NOMO-1 treated with DMSO at 0.1 percent for 48 hours (cell line): Measurements from ENCODE around the gene EML4.
"Not testable (repeated sequence)": the region's sequence is repeated elsewhere in the genome, so short reads cannot be mapped to it uniquely, and the experiment has no call there.

Source experiments
- DNase-seq: peaks from one replicate; lab custom pipeline; 2025; ENCODE audit not compliant: unreplicated experiment; lab: John Stamatoyannopoulos, UW

EML4 gene

GRCh38 chr2:42248846-42249245, 79.7 kb downstream of the EML4 start:
- DNase-seq, result no peak

GRCh38 chr2:42249284-42249683, 80.1 kb downstream of the EML4 start:
- DNase-seq, result peak; percentile 19

GRCh38 chr2:42249887-42250286, 80.7 kb downstream of the EML4 start:
- DNase-seq, result no peak

DNA sequence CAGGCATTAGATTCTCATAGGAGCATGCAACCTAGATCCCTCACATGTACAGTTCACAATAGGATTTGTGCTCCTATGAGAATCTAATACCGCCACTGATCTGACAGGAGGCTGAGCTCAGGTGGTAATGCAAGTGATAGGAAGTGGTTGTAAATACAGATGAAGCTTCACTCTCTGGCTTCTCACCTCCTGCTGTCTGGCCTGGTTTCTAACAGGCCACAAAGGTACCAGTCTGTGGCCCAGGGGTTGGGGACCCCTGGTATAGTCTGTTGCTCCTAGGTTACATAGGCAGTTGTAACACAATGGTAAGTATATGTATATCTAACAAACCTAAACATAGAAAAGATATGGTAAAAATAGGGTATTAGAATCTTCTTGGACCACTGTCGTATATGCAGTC, 81.8 kb downstream of the EML4 start:
- DNase-seq, result no peak

DNA sequence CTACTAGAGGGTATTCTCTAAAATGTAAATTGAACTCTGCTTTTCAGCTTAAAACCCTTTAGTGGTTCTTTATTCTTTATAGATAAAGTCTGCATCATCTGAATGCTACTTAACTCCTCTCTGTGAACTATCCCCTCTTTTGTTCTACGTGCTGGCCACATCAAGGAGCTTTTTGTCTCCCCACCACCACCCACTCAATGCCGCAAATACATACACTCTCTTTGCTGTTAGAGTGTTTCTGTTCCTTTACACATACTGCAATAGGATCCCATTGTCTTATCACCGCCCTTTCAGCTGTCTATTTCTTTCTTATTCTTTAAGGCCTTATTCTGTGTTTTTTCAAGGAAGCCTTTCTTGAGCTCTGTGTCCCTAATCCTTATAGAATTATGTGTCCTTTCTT, 83.3 kb downstream of the EML4 start:
- no peak for DNase-seq

DNA sequence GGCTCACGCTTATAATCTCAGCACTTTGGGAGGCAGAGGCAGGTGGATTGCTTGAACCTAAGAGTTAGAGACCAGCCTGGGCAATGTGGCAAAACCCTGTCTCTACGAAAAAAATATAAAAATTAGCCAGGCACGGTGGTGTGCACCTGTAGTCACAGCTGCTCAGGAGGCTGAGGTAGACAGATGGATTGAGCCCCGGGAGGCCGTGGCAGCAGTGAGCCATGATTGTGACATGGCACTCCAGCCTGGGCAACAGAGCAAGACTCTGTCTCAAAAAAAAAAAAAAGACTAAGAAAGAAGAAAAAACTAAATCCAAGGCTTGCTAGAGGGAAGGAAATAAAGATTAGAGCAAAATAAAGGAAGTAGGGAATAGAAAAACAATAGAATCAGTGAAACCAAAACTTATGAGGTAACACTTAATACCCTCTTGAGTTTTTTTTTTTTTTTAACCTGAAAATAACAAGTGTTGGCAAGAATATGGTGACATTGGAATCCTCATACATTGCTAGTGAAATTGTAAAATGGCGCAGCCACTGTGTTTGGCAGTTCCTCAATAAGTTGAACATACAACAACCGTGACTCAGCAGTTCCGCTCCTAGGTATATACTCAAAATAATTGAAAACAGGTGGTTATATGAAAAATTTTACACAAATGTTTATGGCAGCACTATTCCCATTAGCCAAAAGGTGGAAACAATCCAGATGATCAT, 85.2 kb downstream of the EML4 start:
- peak; percentile 15 for DNase-seq

DNA sequence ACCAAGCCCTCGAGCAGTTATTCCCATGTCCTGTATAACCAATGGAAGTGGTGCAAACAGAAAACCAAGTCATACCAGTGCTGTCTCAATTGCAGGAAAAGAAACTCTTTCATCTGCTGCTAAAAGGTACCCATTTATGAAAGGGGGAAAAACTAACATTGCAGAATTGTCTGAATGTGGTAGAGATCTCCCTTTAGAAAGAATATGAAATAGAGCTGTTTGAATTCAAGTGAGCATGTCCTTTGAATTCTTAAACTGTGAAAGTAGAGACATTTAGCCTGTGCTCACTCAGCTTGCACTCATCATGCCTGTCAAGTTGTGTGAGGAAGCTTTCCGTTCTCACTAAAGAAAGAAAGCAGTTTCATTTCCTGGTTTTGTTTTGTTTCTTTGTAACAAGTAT, 87.4 kb downstream of the EML4 start:
- peak; percentile 52 for DNase-seq

- DNase-seq, result no peak
Observed at GRCh38 chr2:42261518-42262195, 92.5 kb downstream of the EML4 start.

GRCh38 chr2:42266236-42266635, 97.1 kb downstream of the EML4 start:
- DNase-seq, result no peak

DNA sequence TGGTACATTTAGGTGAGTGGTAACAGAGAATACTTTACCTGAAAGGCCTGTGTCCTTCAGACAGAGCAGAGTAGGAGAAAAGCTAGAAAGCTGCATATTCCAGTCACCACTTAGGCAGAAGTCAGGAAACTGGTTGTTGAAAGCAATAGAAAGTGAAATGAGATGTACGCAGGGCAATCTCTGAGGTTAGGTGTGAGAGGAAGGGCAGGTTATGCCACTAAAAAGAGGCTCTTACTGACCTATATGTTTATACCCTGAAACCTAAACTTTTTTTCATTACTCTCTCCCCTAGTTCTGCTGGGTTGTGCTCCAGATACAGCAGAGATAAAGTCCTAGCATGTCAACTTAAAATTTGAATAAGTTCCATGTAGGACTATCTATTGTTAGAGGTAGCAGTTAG, 98.4 kb downstream of the EML4 start:
- DNase-seq, result no peak

DNA sequence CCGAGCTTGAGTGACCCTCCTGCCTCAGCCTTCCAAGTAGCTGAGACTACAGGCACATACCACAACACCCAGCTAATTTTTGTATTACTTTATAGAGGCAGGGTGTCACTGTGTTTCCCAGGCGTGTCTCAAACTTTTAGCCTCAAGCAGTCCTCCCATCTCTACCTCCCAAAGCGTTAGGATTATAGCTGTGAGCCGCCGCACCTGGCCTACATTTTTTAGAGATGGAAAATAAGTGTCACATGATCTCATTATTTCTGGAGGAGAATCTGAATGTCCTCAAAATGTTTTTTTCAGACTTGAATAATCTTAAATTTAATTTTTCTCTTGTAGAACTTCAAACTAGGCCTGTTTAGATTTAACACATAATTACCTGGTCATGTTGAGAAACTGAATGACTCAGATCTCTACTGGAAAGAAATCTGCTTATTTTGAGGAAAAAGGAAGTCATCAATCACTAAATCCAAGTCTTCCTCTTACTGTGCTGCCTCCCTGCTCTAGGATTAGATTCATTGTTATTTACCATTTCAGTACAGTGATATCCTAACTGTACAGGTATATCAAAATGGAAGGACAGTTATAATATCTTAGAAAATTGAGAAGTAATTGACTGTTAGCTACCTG, 99.5 kb downstream of the EML4 start:
- DNase-seq, result peak; percentile 37

DNA sequence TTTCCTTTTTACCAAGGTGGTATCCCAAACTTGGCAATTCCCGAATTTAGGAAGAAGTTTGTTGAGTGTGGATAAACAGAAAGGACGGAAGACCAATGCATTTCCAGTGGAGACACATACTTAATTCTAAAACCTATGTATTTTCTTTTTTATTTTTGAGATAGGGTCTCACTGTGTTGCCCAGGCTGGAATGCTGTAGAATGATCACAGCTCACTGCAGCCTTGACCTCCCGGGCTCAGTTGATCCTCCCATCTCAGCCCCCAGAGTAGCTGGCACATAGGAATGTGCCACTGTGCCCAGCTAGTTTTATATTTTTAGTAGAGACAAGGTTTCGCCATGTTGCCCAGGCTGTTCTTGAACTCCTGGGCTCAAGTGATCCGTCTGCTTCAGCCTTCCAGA, 101.6 kb downstream of the EML4 start:
- no peak for DNase-seq

DNA sequence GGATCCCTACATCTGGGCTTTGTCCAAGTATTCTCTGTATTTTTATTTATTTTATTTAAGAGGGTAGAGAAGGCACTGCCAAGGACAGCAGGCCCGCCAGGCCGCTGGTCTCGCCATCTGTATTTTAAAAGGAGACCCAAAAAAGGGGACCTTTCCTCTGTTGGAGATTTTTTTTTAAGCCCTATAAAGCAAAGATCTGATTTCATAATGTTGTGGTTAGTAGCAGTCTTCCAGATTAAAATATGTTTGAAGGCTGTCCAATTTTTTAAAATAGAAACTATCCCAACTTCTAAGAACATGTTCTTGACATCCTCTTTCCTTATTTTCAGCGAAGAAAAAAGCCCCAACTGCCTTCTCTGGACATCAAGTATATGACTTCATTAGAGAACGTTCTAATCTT, 102.1 kb downstream of the EML4 start:
- not testable (repeated sequence) for DNase-seq

DNA sequence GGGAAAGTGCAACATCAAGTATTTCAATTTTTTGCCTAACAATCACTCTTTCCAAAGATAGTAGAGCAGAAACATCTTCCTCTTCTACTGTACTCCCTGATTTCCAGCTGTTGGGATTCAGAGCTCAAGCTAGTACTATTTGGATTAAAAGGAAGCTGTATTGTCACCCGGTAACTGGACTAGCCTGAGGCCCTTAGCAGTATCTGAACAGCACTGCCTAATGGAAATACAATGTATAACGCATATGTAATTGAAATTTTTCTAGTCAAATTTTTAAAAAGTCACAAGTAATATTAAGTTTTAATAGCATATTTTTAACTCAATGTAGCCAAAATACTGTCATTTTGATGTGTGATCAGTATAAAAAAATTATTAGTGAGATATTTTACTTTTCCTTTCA, 105.7 kb downstream of the EML4 start:
- DNase-seq, result no peak

DNA sequence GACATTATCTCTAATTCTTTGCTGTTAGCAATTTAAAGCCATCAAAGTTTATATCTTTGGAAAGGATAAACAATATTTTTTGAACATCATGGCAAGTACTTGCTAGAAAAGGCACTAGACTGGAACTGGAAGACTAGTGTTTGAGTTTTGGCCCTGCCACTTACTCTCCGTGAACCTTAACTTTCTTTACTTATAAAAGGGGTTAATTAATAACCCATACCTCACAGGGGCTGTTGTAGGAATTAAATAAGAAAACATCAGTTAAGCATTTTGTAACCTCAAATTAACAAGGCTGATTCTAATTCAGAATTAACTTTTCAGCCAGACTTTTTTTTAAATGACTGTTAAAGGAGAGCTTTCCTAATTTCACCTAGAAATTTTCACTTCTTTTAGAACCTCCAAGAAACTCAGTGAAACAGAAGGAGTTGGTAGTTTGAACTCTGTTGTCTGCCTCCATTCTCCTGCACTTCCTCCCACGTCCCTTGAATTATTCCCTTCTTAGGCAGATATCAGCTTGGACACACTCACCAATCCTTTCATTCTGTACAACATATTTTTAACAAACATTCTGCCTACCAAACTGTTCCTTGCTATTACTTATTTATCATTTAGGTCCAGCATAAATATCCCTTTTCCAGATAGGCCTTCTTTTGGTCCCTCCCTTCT, 112.4 kb downstream of the EML4 start:
- DNase-seq, result no peak

- no peak for DNase-seq
Observed at GRCh38 chr2:42284019-42284418, 114.9 kb downstream of the EML4 start.

DNA sequence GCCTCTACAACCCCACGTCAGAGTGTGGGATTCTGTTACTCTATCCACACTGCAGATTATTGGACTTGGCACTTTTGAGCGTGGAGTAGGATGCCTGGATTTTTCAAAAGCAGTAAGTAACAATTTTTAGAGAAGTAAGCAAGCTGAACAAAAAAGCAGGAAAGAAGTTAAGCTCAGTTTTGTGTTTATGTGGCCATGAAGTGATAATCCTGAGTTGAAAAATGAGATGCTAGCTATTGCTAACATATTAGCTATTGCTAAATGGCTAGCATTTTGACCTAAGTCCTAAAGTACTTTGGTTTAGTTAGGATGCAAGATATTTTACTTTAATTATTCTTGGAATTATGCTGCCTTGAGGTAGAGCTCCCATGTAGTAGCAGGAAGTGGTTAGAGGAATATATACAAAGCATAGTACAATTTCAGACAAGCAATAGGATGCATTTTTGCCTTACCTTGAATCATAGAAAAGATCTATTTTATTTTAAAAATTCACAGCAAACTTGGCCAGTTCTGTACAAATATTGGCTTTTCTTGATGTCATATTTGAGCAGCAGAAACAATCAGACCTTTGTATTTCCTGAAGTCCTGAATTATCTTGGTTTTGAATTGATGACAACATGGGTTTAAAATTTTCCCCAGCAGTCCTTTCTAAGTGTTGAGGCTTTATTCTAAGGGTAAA, 117.3 kb downstream of the EML4 start:
- DNase-seq, result no peak

DNA sequence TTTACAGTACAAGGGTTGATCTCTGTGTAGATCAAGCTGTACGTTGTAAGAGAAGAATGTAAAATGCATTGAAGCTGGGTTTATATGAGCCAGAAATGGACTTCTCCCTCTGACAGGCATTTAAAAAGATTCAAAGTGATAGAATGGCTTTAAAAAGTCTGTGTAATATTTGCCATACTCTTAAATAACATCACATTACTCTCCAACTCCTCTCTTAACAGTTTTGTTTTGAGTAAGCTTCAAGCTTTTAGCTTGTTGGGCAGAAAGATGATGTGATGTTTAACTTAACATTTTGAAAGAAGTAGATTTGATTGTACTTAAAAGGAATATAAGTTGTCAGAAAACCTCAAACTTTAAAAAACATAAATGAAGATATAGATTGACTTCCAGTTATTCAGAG, 119.7 kb downstream of the EML4 start:
- DNase-seq, result no peak

DNA sequence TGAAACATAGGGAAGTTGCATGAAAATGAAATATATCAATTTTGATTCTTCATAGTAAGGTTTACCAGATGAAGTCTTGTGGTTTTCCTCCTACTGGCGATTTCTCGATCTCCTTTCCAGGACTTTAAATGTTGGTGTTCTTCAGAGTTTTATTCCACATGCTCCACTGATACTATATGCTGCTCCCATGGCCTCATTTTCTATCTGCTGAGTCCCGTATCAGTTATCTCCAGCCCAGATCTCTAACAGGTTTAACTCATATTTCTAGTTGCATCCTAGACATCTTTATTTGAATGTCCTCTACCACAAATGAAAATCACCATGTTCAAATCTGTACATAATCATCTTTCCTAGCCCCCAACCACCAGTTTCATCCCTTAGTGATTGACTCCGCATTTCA, 120.1 kb downstream of the EML4 start:
- no peak for DNase-seq

- DNase-seq, result no peak
Observed at GRCh38 chr2:42290005-42290404, 120.9 kb downstream of the EML4 start.

DNA sequence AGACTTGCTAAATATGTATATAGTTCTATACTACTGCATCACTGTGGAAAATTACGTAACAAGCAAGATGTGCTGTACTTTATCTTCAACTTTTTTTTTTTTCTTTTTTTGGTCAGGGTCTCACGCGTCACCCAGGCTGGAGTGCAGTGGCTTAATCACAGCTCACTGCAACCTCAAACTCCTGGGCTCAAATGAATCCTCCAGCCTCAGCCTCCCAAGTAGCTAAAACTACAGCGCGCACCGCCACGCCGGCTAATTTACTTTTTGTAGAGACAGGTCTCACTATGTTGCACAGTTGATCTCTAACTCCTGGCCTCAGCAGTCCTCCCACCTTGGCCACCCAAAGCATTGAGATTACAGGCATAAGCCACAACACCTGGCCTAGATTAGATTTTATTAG, 123.9 kb downstream of the EML4 start:
- no peak for DNase-seq
